Measurements from ENCODE around the gene NEUROG1. TPM values are rescaled to one million over a fixed set of nuclear protein-coding genes. Genes with fewer than 3 reads are reported as not detected.
"Not testable (repeated sequence)": the region's sequence is repeated elsewhere in the genome, so short reads cannot be mapped to it uniquely, and the experiment has no call there.

The NEUROG1 gene
- polyA plus RNA-seq, 1 experiment, result not detected

DNA sequence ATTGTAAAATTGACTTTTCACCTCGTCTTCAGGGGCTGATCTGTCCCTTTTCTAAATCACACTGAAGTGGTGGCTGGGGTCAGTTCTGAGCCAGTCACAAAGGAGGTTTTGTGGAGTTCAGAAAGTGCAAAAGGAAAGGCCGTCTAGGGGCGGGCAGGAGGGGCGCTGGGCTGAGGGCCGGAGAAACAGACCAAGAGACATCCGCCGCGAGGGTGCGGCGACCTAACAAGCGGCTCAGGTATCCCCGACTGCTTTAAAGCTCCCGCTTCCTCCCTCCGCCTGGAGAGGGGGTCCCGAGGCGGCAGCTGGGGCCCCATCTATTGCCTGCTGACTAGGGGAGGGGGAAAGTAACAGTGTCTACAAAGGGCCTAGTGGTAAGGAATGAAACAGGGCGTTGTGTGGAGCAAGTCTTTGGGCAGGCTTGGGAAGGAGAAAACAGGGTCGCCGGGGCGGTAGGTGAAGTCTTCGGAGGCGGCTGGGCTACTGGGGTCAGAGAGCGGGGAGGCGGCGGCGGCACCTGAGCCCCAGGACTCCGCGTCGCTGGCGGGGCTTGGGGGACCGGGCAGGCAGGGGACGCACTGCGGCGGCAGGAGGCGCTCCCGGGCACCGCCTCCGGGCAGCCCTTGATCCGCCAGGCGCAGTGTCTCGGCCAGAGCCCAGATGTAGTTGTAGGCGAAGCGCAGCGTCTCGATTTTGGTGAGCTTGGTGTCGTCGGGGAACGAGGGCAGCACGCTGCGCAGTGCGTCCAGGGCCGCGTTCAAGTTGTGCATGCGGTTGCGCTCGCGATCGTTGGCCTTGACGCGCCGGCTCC lies 950 bp downstream of the NEUROG1 start:
- ChIA-PET CTCF (interaction anchor here (1.1 to 1.7 kb wide), 3 partner anchors 13 to 69 kb away, joined by 4 to 5 read pairs (median 5); no protein-coding TSS in a partner anchor), POLR2A (no interaction called here)
- no peak for DNase-seq (ENCODE audit: low read depth)
- no peaks in the 10 kb centered on the region for H3K36me3 ChIP-seq (ENCODE audit: control insufficient read depth, insufficient read depth, low read length)
- peaks cover 47% of the 10 kb centered on the region for H3K27me3 ChIP-seq (ENCODE audit: control insufficient read depth, insufficient read depth, low read length)
- TF ChIP-seq, protein P1, sequence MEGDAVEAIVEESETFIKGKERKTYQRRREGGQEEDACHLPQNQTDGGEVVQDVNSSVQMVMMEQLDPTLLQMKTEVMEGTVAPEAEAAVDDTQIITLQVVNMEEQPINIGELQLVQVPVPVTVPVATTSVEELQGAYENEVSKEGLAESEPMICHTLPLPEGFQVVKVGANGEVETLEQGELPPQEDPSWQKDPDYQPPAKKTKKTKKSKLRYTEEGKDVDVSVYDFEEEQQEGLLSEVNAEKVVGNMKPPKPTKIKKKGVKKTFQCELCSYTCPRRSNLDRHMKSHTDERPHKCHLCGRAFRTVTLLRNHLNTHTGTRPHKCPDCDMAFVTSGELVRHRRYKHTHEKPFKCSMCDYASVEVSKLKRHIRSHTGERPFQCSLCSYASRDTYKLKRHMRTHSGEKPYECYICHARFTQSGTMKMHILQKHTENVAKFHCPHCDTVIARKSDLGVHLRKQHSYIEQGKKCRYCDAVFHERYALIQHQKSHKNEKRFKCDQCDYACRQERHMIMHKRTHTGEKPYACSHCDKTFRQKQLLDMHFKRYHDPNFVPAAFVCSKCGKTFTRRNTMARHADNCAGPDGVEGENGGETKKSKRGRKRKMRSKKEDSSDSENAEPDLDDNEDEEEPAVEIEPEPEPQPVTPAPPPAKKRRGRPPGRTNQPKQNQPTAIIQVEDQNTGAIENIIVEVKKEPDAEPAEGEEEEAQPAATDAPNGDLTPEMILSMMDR (IDR thresholded peaks at IDR 0.05; ENCODE audit: insufficient read depth, low read depth, low read length), result no peak
- H3K4me3 ChIP-seq (ENCODE audit: low read depth, low read length), result no peak overlapping the region

DNA sequence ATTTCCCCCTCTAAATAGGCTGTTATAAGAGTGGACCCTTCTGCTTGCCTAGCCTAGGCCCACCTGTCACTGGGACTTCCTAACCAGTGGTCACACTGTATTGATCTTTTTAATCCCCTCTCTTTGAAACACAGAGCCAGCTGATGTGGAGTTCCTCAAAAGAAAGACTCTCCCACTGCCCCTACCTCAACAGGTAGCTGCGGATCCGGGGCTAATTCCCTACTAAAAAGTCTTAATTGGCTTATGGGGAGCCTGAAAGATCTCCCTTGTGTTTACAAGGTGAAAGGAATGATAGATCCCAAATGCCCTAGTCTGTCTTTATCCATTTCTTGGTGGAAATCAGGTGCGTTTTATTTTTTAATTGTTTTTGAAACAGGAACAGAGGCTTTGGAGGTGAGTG lies 2.0 kb downstream of the NEUROG1 start:
- TF ChIP-seq, protein P1 (IDR thresholded peaks at IDR 0.05; ENCODE audit: insufficient read depth, low read depth, low read length), result no peak
- CTCF ChIA-PET, result interaction anchor here (1.1 to 2.7 kb wide), 4 partner anchors 12 to 297 kb away, joined by 3 to 6 read pairs (median 4); no protein-coding TSS in a partner anchor

DNA sequence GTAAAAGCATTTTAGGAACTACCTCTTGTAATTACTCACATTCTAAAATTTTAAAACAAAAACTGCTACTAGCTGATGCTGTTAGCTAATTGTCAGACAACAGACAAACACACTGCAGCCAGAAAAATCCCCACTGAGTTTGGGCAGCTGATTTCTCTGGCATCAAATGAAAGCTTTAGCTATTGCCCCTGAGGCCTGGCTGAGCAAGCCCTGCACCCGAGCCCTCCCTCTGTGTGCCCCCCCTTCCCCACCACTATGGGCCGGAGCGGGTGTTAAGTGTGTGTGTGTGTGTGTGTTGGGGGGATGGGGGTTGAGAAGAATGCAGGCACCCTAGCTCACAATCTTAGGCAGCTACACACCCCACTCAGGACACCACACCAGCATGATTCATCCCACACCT lies 2.4 kb downstream of the NEUROG1 start:
- H3K36me3 ChIP-seq (ENCODE audit: control insufficient read depth, insufficient read depth, low read length), result no peaks in the 10 kb centered on the region
- no peak overlapping the region for H3K4me3 ChIP-seq (ENCODE audit: low read depth, low read length)
- POLR2A ChIA-PET, result no interaction called here
- TF ChIP-seq, protein P1 (IDR thresholded peaks at IDR 0.05; ENCODE audit: insufficient read depth, low read depth, low read length), result no peak
- H3K27me3 ChIP-seq (ENCODE audit: control insufficient read depth, insufficient read depth, low read length), result peaks cover 40% of the 10 kb centered on the region
- CTCF ChIA-PET, result interaction anchor here (1.1 to 2.7 kb wide), 3 partner anchors 12 to 297 kb away, joined by 3 to 6 read pairs (median 5); no protein-coding TSS in a partner anchor
- no peak for DNase-seq (ENCODE audit: low read depth)

More for the DNA sequence above, 2.0 kb downstream of the NEUROG1 start:
- Histone ChIP-seq H3K4me3 (ENCODE audit: low read depth, low read length) (no peak overlapping the region), H3K27me3 (ENCODE audit: control insufficient read depth, insufficient read depth, low read length) (peaks cover 41% of the 10 kb centered on the region), H3K36me3 (ENCODE audit: control insufficient read depth, insufficient read depth, low read length) (no peaks in the 10 kb centered on the region)
- no peak for DNase-seq (ENCODE audit: low read depth)
- POLR2A ChIA-PET, result no interaction called here

DNA sequence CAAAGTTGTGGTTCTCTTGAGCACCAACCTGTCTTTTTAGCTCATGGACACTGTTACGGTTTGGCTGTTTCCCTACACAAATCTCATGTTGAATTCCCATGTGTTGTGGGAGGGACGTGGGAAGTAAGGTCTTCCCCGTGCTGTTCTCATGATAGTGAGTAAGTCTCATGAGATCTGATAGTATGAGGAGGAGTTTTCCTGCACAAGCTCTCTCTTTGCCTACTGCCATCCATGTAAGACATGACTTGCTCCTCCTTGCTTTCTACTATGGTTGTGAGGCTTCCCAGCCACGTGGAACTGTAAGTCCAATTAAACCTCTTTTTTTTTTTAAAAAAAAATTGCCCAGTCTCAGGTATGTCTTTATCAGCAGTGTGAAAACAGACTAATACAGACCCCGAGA lies 6.2 kb downstream of the NEUROG1 start:
- DNase-seq (ENCODE audit: low read depth); H3K36me3 ChIP-seq (ENCODE audit: control insufficient read depth, insufficient read depth, low read length); H3K4me3 ChIP-seq (ENCODE audit: low read depth, low read length); POLR2A ChIA-PET: not testable (repeated sequence)
- peaks cover 16% of the 10 kb centered on the region for H3K27me3 ChIP-seq (ENCODE audit: control insufficient read depth, insufficient read depth, low read length)
- CTCF ChIA-PET, result interaction anchor here (0.8 to 1.2 kb wide), 4 partner anchors 23 to 64 kb away, joined by 3 read pairs; no protein-coding TSS in a partner anchor

DNA sequence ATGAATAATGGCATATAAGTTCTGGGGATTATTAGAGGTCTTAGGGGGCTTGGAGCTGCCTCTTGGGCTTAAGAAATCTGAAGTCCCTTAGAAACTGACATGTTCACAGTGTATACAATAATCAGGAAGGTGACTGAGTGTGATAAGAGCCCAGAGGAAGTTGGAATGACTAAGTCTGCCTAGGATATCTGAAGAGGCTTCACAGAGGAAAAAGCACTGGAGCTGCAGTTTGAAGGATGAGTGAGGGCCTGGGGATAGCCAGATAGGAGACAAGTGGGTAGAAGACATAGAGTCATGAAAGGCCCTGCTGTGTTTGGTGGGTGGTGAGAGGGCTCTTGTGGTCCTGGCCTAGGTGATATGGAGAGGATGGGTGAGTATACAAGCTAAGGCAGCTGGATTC lies 8.8 kb downstream of the NEUROG1 start:
- peaks cover 6% of the 10 kb centered on the region for H3K27me3 ChIP-seq (ENCODE audit: control insufficient read depth, insufficient read depth, low read length)
- H3K36me3 ChIP-seq (ENCODE audit: control insufficient read depth, insufficient read depth, low read length), result no peaks in the 10 kb centered on the region
- no peak for DNase-seq (ENCODE audit: low read depth)
- ChIA-PET POLR2A (no interaction called here), CTCF (no interaction called here)
- TF ChIP-seq, protein P1 (IDR thresholded peaks at IDR 0.05; ENCODE audit: insufficient read depth, low read depth, low read length), result no peak
- H3K4me3 ChIP-seq (ENCODE audit: low read depth, low read length), result no peak overlapping the region

Measured in BJ (cell line).